H7 (cell line): ENCODE data around the gene DNAJB12. TPM values are rescaled to one million over a fixed set of nuclear protein-coding genes. Genes with fewer than 3 reads are reported as not detected.
"Not testable (repeated sequence)": the region's sequence is repeated elsewhere in the genome, so short reads cannot be mapped to it uniquely, and the experiment has no call there.

ENCODE experiments used
- DNase-seq: peaks from one replicate; pipeline ENCODE4 v3.0.0; 2012
- H3K27me3 ChIP-seq: 2 replicates; pipeline ENCODE4 v1.6.0; 2011; ENCODE audit warnings: mild to moderate bottlenecking, low read length; ENCODE audit not compliant: control insufficient read depth, insufficient read depth
- H3K36me3 ChIP-seq: replicated peaks from 2 replicates; pipeline ENCODE4 v1.5.1; 2011; ENCODE audit warnings: low read length; ENCODE audit not compliant: control insufficient read depth, insufficient read depth
- H3K4me3 ChIP-seq: 2 replicates; pipeline ENCODE4 v1.5.1; 2011; ENCODE audit warnings: low read depth, mild to moderate bottlenecking, control low read depth, low read length, moderate library complexity; ENCODE audit not compliant: insufficient read depth
- total RNA-seq: library from RNA; depleted of rRNA; stranded (reverse); fragments of >200 nt; shearing (Covaris generic); gene quantifications from 2 replicates; pipeline ENCODE4 v1.2.3, GENCODE V29; 2014; rRNA removed

Gene DNAJB12
- 18.8 and 19.3 TPM in 2 replicates for total RNA-seq

DNA sequence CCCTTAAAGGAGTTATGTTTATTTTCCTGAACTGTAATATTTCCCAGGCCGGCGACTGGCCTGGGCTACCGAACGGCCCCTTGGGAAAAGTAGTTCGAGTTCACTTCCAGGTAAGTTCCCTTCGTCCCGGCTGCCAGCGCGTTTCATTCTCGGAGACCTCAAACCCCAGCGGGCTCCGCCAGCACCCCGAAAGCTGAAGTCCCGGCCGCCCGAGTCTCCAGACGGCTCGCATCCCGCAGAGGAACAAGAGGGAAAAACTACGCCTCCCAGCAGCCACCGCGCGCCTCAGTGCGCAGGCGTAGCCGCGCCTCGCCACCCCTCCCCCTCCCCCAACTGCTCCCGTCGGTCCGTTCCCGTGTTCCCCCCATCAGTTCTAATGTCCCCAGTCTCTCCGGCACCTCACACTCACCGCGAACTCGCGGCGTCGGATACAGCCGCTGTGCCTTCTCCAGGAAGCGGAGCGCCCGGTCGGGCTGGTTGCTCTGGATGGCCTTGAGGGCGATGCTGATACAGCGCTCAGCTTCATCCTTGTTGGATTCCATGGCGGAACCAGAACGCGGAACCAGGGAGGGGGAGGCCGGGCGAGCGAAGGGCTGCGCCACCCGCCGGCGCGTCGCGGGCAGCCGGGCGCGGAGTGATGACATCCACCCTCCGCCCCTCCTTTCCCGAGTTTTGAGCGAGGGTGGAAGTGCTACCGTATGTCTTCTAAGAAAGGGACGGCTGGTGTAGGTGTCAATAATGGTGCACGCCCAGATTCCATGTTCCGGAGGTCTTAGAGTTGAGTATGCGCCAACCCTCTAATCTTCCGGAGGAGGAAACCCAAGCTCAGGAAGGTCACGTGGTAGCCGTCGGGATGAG lies at the start of gene DNAJB12:
Gene DNAJB12, minus strand, starts transcription at position 564 of the 858 bp plus-strand sequence. Its CDS starts 22 bp downstream, at position 542.
- Histone ChIP-seq H3K27me3 (no peaks in the 10 kb centered on the region), H3K4me3 (peak within 1 kb of the TSS; percentile 94)
- peak; percentile 97 for DNase-seq

DNA sequence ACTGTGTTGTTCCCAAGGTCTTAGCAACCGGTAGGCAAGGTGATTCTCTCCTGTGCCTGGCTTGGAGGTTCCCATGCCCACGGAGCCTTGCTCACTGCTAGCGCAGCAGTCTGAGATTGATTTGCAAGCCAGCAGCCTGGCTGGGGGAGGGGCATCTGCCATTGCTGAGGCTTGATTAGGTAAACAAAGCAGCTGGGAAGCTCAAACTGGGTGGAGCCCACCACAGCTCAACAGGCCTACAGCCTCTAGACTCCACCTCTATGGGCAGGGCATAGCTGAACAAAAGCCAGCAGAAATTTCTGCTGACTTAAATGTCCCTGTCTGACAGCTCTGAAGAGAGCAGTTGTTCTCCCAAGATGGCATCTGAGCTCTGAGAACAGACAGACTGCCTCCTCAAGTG lies 40.9 kb upstream of the DNAJB12 start:
- DNase-seq, H3K27me3 ChIP-seq, H3K4me3 ChIP-seq, H3K36me3 ChIP-seq: not testable (repeated sequence)

More for the DNA sequence above, at the start of gene DNAJB12:
- peaks cover 1% of the 10 kb centered on the region; the same call in 1 of the 2 replicates for H3K36me3 ChIP-seq

DNA sequence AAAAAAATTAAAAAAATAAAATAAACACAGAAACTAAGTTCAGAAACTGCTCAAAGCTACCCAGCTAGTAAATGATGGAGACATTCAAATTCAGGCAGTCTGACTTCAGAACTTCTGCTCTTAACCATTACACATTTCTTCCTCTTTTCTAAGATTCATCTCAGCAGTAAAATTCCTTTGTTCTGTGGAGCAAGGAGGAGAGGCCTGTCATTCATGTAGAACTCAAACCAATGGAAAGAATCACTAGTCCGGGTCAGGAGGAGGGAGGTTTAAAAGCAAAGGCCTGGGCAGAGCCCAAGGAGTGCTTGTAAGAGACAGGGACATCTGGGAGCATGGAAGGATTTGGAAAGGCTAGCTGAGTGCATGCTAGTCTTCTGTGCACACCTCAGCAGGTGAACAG lies 37.9 kb upstream of the DNAJB12 start:
- H3K4me3 ChIP-seq: no peak overlapping the region
- H3K36me3 ChIP-seq: no peaks in the 10 kb centered on the region
- no peaks in the 10 kb centered on the region for H3K27me3 ChIP-seq
- DNase-seq: no peak

DNA sequence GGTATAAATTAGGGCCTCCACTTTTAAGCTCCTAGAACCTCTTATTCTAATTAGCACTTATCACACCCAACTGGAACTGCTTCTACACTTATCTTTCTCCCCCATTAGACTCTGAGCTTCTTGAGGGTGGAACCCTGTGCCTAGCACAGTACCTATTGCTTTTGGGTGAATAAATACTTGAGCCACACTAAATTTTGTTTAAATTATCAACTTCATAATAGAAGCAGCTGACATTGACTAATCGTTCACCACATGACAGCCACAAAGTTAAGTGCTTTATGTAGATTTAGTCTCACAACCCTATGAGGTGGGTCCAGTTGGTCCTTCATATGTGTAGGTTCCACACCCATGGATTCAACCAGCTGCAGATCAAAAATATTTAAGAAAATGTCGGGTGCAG lies 36.0 kb upstream of the DNAJB12 start:
- Histone ChIP-seq H3K36me3 (no peaks in the 10 kb centered on the region), H3K4me3 (no peak overlapping the region)

DNA sequence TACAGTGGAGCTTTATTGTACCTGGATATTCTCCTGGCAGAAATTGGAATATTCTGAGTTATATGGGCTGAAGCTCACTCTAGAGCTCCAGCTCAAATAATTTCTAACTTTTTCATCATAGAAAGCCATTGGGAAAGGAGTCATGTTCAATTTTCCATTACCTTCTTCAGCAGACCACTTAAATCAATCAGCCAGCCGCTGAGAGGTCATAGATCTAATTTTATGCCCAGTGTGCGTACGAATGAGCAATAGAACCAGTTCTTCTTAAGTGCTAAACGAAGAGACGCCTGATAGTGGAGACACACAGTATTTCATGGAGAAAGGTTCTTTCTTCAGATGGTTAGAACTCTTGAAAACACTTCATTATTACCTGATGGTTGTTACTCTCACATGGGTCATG lies 35.0 kb upstream of the DNAJB12 start:
- Histone ChIP-seq H3K27me3 (no peaks in the 10 kb centered on the region), H3K4me3 (no peak overlapping the region), H3K36me3 (no peaks in the 10 kb centered on the region)
- no peak for DNase-seq

More for the DNA sequence above, 36.0 kb upstream of the DNAJB12 start:
- H3K27me3 ChIP-seq: no peaks in the 10 kb centered on the region
- no peak for DNase-seq

DNA sequence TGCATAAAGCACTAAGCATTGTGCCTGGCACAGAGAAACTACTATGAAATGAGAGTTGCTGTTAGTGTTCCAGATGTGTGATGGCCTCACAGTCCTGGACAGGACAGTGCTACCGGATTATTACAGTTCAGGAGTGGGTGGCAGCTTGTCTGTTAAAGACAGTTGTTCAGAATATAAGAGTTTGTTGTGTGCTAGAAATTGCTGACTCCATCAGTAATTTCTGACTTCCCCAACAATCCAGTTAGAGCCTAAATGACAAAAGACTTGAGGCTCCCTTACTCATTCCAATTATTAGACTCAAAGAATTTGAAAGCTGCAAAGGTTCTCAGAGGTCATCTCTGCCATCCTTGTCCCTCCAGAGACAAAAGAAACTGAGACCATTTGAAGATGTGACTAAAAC lies 34.3 kb upstream of the DNAJB12 start:
- Histone ChIP-seq H3K27me3 (no peaks in the 10 kb centered on the region), H3K4me3 (no peak overlapping the region), H3K36me3 (no peaks in the 10 kb centered on the region)
- no peak for DNase-seq

DNA sequence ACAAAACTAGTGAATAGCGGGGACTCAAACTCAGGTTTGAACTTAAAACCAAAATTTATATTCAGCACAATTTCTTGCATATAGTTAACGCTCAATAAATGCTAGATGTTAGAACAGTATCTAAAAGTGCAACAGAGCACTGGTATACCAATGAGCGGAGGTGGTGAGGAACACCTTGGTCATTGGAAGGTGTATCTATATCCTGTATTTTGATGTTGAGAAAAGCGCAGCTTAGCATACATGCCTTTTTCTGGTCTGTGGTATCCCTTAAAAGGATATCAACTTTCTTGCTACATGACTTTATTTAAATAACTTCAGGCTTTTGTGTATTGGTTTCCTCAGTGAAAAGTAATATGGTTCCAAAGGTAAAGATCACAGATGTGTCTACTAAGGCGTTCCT lies 33.3 kb upstream of the DNAJB12 start:
- DNase-seq: no peak
- Histone ChIP-seq H3K4me3 (no peak overlapping the region), H3K27me3 (no peaks in the 10 kb centered on the region)

DNA sequence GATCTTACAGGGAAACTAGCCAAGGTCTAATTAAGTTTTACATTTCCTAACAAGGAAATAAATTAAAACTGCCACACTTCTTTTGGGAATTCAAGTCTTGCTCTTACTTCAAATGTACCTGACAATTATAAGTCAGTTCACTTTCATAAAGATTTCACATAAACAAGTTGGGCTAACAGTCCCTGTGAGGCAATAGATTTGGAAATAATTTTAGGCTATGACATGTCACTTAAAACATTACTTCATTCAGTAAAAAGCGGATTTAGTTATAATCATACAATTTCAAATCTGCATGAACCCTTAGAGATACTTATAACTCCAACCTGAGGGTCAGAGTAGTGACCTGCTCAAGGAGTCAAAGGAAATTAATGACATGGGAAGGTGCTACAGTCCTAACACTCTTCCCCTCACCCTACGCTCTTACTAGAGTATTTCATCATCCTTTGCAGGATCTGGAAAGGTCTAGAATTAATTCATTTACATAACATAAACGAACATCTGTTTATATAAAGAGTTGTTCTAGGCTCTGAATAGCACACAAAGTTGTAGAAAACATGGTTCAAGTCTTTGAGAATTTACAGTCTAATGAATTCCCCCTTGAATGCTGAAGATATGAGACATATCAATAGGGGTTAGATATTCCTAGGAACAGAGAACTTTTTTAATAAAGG lies 32.3 kb upstream of the DNAJB12 start:
- no peak for DNase-seq
- H3K27me3 ChIP-seq: no peaks in the 10 kb centered on the region
- H3K36me3 ChIP-seq: no peaks in the 10 kb centered on the region
- no peak overlapping the region for H3K4me3 ChIP-seq

More for the DNA sequence above, 33.3 kb upstream of the DNAJB12 start:
- no peaks in the 10 kb centered on the region for H3K36me3 ChIP-seq

DNA sequence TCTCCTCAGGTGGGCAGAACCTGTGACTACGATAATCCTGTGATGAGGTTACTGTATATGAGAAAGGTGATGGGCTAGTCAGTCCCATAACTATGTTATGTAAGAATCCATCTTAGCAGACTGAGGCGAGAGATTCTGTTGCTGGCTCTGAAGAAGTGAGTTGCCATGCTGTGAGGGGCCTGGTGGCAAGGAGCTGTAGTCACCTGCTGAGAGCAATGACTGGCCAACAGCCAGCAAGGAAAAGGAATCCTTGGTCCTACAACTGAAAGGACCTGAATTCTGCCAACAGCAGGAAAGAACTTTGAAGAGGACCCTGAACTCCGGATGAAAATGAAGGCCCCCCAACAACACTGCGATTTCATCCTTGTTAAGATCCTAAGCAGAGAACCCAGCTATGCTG lies 31.0 kb upstream of the DNAJB12 start:
- H3K36me3 ChIP-seq: no peaks in the 10 kb centered on the region
- H3K27me3 ChIP-seq: no peaks in the 10 kb centered on the region
- no peak overlapping the region for H3K4me3 ChIP-seq
- no peak for DNase-seq

DNA sequence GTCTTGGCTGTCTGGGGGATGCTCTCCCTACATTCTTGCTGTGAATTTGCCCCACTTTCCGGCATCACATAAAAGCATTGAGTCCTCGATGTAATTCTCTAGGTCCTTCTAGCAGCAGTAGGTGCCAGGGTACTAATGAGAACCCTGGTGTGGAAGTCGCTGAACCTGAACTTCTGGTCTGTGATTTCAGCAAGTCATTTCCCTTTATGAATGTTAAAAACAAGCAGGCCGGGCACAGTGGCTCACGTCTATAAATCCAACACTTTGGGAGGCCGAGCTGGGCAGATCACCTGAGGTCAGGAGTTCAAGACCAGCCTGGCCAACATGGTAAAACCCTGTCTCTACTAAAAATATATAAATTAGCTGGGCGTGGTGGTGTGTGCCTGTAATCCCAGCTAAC lies 30.3 kb upstream of the DNAJB12 start:
- DNase-seq, H3K36me3 ChIP-seq, H3K27me3 ChIP-seq, H3K4me3 ChIP-seq: not testable (repeated sequence)

DNA sequence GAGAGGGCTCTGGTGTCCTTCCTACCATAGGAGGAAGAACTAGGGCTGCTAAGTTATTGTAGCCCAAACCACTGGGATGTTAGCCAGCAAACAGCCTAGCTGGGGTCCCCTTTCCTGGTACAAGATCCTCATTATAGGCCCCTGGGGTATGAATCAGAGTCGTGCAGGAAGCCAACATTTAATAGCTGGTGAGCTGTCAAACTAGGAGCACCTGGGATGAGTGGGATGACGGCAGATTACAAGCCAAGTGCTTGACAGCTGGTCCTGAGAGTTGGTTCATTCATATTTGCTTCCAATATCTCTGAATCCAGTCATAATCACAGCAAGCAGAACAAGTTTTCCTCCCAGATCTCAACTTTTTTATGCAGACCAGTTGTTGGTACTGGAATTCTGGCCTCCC lies 25.1 kb upstream of the DNAJB12 start:
- no peaks in the 10 kb centered on the region; the same call in 1 of the 2 replicates for H3K36me3 ChIP-seq
- no peak overlapping the region for H3K4me3 ChIP-seq
- H3K27me3 ChIP-seq: no peaks in the 10 kb centered on the region
- DNase-seq: no peak

DNA sequence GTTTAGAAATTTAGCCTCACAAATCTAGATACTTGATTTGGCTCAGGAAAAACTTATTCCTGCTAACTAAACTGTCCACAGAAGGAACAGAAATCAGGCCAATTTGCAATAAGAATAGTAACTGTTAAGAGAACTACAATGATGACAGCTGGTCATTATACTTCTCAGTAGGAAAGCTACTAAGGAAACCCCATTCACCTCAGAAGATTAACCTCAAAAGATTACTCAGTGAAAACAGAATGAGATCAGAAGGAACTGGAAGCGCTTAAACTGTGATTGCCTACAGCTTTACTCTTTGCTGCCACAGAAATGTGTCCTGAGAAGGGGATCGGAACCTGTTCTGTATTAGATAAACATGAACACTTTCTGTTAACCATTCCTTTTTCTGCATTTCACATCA lies 24.3 kb upstream of the DNAJB12 start:
- no peaks in the 10 kb centered on the region; the same call in 1 of the 2 replicates for H3K36me3 ChIP-seq
- no peaks in the 10 kb centered on the region for H3K27me3 ChIP-seq
- DNase-seq: no peak
- no peak overlapping the region for H3K4me3 ChIP-seq

DNA sequence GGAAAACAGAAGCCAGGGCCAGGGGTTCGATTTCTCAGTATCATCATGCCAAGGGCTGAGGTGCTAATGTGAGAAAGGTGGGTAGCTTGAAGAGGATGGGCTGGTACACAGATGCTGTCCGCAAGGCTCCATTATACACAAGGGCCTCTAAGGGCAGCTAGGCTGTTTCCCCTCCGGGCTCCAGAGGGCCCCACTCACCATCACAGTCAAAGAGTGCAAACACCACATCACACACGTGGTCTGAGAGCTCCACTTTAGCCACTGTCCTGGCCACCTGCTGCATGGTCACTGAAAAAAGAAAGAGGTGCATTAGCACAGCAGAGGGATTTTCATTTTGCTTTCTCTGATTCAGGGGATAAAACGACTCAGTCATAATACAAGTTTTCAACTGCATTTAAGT lies 20.9 kb upstream of the DNAJB12 start:
- no peaks in the 10 kb centered on the region for H3K27me3 ChIP-seq
- no peaks in the 10 kb centered on the region; the same call in 1 of the 2 replicates for H3K36me3 ChIP-seq
- no peak overlapping the region for H3K4me3 ChIP-seq
- DNase-seq: peak; percentile 44

DNA sequence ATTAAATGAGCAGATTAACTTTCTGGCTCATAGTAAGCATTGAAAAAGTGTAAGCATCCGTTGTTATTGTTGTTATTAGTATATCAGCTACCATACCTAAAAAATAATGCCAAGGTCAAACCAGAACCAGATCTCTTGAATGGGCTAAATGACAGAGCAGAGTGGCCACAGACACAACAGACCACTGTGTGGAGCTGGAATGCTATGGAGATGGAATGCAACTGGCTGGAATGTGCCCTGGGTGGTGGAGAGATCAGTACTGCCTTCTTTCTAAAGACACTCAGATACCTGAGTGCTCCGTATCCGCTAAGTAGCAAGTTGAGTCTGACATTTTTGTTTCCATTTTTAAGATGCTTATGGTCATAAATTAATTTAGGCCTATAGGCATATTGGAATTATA lies 20.5 kb upstream of the DNAJB12 start:
- Histone ChIP-seq H3K27me3 (no peaks in the 10 kb centered on the region), H3K4me3 (no peak overlapping the region), H3K36me3 (no peaks in the 10 kb centered on the region; the same call in 1 of the 2 replicates)
- peak; percentile 46 for DNase-seq

DNA sequence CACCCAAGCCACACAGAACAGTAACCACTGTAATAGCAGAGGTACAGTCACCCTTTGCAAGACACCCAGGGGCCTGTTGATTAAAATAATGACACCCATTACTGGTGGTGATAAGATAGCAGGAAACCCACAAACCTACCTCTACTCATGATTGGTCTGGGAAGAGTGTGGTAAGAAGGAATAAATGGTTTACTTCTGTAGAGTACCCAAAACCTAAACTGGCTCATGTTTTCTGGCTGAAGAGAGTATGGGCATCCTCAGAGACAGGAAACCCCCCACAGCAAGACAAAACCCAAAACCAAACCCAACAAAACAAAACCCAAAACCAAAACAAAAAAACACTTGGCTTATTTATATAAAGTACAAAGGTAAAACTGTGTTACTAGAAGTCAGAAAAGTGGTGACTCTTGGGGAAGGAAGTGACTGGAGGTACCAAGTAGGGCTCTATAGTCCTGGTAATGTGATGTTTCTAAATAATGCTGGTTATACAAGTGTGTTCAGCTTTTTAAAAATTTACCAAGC lies 15.5 kb upstream of the DNAJB12 start:
- no peaks in the 10 kb centered on the region for H3K27me3 ChIP-seq
- no peak for DNase-seq
- H3K4me3 ChIP-seq: no peak overlapping the region
- no peaks in the 10 kb centered on the region; the same call in none of the 2 replicates for H3K36me3 ChIP-seq
